Measurements from ENCODE around the gene TSGA10IP.

DNA sequence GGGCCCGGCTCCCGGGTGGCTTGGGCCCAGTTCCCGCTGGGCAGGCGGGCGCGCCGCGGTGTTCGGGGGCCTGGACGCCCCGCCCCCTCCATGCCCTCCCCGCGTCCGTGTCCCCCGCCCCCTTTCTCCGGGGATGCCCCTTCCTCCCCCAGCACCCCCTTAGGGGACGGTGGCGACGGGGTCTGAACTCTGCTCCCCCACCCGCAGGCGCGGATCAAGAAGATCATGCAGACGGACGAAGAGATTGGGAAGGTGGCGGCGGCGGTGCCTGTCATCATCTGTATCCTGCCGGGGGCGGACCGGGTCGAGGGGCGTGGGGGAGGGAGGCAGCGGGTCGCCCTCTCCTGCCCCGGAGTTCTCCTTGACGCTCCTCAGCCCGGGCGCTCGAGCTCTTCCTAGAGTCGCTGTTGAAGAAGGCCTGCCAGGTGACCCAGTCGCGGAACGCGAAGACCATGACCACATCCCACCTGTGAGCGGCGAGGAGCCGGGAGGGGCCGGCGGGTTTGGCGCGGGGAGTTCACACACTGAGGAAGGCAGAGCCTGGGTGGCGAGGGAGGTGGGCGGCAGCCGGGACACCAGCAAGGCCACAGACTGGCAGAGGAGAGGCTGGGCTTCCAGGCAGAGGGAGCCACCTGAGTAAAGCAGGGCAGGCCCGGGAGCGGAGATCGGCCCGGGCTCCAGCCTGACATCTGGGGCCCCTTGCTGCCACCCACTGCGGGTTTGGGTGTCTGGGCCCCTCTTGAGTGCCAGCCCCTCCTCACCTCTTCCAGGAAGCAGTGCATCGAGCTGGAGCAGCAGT, 25.5 kb upstream of the TSGA10IP start:
- TF ChIP-seq, protein P1, sequence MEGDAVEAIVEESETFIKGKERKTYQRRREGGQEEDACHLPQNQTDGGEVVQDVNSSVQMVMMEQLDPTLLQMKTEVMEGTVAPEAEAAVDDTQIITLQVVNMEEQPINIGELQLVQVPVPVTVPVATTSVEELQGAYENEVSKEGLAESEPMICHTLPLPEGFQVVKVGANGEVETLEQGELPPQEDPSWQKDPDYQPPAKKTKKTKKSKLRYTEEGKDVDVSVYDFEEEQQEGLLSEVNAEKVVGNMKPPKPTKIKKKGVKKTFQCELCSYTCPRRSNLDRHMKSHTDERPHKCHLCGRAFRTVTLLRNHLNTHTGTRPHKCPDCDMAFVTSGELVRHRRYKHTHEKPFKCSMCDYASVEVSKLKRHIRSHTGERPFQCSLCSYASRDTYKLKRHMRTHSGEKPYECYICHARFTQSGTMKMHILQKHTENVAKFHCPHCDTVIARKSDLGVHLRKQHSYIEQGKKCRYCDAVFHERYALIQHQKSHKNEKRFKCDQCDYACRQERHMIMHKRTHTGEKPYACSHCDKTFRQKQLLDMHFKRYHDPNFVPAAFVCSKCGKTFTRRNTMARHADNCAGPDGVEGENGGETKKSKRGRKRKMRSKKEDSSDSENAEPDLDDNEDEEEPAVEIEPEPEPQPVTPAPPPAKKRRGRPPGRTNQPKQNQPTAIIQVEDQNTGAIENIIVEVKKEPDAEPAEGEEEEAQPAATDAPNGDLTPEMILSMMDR (IDR thresholded peaks at IDR 0.05), result no peak
- TF ChIP-seq POLR2AphosphoS5 (IDR thresholded peaks at IDR 0.05; ENCODE audit: low read depth, low read length), result no peak; the same call in 1 of the 2 replicates
- TF ChIP-seq SIN3A (IDR thresholded peaks at IDR 0.05; ENCODE audit: borderline replicate concordance, insufficient read depth, low read depth, low read length), result no peak
- TF ChIP-seq, protein P2, sequence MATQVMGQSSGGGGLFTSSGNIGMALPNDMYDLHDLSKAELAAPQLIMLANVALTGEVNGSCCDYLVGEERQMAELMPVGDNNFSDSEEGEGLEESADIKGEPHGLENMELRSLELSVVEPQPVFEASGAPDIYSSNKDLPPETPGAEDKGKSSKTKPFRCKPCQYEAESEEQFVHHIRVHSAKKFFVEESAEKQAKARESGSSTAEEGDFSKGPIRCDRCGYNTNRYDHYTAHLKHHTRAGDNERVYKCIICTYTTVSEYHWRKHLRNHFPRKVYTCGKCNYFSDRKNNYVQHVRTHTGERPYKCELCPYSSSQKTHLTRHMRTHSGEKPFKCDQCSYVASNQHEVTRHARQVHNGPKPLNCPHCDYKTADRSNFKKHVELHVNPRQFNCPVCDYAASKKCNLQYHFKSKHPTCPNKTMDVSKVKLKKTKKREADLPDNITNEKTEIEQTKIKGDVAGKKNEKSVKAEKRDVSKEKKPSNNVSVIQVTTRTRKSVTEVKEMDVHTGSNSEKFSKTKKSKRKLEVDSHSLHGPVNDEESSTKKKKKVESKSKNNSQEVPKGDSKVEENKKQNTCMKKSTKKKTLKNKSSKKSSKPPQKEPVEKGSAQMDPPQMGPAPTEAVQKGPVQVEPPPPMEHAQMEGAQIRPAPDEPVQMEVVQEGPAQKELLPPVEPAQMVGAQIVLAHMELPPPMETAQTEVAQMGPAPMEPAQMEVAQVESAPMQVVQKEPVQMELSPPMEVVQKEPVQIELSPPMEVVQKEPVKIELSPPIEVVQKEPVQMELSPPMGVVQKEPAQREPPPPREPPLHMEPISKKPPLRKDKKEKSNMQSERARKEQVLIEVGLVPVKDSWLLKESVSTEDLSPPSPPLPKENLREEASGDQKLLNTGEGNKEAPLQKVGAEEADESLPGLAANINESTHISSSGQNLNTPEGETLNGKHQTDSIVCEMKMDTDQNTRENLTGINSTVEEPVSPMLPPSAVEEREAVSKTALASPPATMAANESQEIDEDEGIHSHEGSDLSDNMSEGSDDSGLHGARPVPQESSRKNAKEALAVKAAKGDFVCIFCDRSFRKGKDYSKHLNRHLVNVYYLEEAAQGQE (IDR thresholded peaks at IDR 0.05; ENCODE audit: insufficient read depth in 1 of 2, low read depth in 2 of 2, low read length in 1 of 2), result no peak
